CD4-positive, alpha-beta T cell treated with Interleukin-6 for 4 hours (primary cell): Measurements from ENCODE around the gene AQP12A.

Experiments used
- DNase-seq: peaks from one replicate; pipeline ENCODE4 v3.0.0-alpha.2; 2020; ENCODE audit warnings: mixed read lengths

AQP12A gene

DNA sequence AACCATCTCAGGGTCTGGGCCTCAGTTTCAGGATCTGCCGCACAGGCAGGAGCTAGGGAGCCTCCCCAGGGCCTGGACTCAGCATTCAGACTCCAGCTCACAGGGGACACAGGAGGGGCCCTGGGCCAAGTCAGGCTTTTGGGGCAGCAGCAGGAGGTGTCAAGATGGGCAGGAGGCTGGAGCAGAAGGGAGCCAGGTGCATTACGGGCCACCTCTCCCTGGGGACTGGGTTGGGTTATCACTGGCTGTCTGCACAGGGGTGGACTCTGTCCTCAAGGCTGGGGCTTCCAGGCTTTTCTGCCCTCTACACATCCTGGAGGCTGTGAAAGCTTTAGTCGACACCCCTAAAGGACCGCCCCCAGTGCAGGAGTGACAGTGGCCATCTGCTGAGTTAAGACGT lies 20.0 kb downstream of the AQP12A start:
- no peak for DNase-seq

DNA sequence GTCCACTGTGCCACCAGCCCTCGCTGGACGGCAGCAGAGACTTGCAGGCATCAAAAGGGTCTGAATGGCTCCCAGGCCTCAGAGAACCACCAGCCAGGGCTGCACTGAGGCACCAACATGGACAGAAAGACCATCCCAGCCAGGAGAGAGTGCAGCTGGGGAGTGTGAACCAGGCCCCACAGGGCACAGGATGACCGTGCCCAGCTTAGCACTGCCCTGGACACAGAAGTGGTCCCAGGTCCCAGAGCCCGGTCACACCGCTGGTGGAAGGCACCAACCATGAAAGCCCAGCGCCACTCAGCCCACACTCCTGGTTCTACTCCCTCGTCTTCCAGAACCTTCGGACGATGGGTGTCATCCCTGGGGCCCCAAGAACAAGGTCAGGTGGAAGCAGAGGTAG lies 20.5 kb downstream of the AQP12A start:
- DNase-seq = no peak

DNA sequence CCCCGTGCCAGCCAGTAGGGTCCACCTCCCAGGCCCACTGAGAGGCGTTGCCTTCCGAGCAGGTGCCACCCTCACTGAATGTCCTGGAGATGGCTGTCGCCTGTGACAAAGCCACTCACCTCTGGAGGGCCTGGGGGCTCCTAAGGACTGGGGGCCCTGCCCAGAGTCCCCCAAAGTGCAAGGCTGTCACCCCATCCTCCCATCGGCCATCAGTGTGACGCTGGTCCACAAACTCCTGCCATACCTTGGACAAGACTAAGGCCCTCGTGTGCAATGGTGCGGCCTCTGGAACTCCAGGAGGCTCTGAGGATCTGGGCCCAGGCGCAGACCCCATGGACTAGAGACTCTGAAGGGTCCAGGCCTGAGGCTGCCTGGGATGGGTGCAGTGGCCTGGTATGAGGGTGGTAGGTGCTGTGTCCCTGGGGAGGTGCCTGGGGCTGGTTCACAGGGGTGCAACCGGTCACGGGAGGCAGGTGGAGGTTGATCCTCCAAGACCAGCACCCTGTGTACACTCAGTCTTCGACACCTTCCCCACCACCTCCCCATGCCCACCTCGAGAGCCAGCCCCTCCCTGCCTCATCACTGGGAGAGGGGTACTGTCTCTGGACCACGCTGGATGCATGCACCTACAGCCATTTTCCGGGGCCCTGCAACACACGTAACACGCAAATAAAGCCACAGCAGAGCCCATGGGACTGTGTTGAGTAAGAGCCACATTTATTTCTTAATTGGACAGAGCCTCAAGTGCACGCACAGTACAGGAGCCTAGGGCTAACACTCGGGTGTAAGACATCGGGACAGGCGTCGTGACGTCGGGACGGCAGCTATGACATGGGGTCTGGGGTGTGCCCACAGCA lies 21.6 kb downstream of the AQP12A start:
- DNase-seq = no peak

DNA sequence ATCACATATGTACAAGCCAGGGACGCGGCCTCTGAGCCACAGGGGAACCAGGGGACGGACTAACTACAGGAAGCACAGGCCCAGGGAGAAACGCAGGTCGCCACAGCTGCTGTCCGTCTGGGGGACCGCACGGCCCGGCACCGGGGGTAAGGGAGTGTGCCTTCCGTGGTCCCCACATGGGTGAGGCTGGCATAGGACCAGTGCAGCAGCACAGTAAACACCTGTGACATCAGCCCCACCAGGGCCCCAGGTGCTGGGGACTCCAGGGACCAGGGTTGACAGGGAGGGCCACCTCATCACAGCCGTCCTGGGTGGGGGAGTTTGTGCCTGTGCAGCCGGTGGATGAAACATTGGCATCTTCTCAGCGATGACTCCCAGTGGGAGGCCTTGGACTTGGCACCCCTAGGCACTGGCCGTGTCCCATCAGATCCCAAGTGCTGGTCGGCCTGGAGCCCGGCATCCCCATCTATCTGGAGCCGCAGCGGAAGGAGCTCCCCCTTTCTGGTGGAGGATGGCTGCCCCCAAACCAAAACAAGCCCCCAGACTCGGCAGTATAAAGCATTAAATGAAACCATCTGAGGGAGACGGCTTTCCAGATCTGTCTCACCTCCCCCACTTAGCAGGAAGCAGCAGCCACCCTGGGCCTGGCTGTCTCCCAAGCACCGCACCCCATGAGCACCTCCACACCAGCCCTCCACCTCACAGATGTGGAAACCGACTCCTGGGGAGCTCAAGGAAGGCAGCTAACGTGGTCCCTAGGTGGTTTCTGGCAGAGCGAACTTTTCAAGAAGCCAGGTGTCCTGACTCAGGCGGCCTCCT lies 22.5 kb downstream of the AQP12A start:
- no peak for DNase-seq

DNA sequence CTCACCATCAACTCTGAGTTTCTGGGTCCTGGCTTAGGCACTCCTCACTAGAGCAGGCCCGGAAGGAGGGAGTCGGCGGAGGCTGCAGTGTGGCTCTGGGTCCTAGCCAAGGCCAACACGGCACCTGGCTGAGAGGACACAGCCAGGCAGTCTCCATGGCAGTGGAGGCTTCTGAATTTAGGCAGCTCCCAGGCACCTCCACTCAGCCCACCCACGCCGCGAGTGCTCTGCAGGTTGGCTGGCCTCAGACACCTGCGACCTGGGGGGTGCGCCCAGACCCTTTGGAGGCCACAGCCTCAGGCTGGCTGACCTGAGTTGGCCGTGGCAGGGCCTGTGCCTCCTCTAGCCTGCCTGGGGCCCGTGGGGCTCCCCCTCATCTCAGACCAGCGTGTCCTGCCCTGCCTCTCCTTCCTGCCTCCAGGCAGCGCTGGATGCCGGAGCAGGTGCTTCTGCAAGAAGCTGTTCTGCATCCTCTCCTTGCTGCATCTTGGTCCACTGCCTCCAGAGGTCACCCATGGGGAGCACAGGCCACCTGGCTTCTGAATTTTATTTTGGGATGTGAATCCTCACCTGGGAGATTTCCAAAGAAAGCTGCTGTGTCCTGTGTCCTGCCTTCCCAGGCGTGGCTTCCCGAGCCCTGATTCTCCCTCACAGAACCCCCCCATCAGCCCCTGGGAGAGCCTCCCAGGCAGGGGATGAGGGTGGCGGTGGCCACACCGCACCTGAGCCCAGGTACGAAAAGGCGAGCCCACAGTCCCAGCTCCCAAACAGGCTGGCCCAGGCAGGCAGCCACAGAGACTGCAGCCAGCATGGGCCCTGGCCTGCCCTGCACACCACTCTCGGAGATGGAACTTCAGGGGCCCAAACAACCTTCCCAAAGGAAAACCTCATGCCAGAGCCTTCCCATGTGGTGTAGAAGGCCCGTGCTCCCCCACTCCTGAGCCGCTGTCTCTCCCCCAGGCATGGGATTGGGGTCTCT lies 23.4 kb downstream of the AQP12A start:
- no peak for DNase-seq

DNA sequence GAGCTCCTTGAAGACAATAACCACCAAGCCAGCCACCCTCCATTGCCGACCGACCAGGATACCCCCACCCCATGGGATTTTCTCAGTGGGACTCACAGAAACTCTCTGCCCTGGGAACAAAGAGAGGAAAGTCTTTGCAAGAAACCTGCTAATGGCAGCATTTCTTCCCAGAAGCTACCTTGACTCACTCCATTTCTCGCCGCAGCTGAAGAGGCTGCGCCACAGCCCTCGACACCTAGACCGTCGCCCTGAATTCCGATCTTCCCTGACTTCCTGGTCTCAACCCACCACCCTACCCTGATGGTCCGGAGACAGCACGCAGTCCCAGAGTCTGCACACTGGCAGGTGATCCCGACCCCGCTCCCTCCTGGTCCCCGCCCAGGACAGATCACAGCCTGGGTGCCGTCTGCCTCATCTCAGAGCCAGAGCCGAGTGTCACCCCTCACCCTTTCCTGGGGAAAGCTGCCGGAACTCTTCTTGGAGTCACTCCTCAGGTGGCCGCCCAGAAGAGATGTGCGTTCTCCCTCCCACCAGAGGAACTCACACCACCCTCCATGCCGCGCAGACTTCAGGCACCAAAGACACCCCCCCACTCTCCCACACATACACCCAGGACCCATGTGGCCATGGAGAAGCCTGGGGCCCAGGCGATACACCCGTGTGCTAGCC lies 24.6 kb downstream of the AQP12A start:
- no peak for DNase-seq

DNA sequence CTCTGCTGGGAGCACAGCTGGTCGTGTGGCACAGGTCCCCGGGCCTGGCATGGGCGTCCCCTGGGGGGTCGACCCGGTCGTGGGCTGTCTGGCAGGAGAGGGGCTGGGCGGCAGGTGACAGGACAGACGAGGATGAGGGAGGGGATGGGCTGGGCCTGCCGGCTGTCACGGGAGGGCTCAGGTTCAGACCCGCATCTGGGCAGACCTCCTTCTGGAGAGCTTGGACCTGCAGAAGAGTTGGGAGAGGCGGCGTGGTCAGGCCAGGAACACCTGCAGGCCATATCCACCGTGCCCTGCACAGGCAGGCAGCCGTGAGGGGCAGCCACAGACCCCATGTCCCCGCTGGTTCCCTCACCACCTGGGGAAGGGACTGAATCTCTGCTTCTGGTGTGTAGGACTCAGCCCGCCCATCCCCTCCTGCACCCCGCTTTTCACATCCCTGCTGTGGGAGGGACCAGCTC lies 25.5 kb downstream of the AQP12A start:
- no peak for DNase-seq

DNA sequence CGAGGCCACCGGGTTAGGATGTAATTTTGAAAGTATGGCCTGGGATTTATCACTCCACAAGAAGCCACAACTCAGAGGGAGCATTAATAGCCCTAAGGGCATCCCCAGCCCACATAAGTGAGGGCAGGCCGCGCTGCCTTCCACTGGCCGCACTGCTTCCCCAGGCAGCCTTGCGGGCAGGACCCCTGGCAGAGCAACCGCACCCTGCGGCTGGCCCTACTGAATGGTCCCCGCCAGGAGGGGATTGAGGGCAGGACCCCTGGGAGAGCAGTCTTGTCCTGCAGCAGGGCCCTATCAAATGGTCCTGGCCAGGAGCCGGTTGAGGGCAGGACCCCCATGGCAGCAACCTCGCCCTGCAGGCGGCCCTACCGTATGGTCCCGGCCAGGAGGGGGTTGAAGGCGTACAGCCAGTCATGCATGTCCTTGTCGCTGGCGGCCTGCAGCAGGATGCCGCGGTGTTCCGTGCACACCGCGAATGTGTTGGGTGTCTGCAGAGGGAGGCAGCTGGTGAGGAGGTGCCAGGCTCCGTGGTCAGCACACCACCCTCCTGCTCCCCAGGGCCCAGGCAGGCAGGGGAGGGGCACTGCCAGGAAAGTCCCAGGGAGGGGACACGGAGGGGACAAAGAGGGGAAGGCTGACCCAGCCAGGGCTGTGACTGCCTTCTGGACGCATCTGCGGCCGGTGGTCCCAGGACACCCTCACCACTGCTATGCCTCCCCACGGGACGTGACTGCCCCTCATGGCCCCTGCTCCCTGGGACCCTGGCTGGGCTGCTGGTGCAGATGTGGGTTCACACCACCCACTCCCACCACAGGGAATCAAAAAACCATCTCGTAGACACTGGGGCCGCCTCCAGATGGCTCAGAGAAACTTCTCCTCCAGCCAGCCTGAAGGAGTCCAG lies 26.3 kb downstream of the AQP12A start:
- DNase-seq = no peak

DNA sequence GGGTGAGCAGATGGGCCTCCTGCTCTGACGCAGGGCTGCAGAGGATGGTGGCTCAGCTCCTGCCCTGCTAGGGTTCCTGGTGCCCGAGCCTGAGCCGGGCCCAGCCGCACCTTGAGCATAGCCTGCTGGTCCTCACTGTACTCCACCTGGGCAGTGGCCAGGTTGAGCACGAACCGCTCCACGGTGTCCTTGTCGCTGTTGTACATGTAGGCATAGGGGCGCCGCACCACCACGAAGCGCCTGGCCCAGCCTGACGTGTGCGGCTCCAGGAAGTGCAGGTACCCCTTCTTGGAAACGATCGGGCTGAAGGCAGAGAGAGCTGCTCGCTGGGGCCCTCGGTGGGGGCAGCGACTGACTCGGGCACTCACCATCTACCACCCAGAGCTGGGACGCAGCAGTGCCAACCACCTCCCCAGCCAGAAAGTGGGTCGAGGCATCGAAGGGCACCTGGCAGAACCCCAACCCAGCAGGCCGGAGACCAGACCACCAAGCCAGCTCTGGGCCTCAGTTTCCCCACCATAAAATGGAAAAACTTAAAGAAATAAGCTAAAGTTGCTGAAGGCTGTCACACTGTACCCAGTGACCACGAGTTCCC lies 27.3 kb downstream of the AQP12A start:
- DNase-seq = no peak

DNA sequence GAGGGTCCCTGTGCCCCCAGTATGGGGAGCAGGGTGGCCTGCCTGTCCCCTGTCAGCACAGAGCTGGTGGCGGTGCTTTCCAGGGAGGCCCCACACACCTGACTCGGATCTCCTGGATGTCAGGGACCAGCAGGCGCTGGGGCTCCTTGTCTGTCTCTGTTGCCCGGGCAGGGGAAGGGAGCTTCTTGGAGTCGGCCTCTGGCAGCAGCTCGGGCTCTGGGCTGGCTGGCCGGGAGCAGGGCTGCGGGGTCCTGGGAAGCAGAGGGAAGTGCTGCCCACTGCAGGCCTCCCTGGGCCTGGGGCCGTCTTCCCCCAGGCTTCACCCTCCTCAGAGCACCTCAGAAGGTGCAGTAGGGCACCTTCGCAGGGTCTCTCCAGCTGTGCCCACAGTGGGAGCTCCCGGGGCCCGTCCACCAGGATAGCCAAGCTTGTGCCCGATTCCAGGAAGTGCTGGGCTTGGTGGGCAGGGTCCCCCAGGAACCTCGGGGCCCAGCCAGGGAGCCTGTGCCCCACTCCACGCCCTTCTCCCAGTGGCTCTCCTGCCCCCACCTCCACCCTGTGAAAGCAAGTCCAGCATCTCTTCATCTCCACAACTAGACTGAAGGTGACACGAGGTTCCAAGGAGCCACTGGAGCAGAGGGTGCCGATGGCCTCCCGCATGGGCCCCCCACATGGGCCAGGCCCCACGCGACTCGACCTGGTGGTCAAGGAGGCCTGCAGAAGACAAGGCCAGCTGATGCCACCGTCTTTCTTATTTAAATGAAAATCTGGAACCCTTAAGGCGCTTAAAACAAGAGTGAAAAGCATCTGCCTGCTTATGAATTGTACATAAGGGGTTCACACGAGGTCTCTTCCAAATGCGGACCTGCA lies 28.2 kb downstream of the AQP12A start:
- DNase-seq = no peak

DNA sequence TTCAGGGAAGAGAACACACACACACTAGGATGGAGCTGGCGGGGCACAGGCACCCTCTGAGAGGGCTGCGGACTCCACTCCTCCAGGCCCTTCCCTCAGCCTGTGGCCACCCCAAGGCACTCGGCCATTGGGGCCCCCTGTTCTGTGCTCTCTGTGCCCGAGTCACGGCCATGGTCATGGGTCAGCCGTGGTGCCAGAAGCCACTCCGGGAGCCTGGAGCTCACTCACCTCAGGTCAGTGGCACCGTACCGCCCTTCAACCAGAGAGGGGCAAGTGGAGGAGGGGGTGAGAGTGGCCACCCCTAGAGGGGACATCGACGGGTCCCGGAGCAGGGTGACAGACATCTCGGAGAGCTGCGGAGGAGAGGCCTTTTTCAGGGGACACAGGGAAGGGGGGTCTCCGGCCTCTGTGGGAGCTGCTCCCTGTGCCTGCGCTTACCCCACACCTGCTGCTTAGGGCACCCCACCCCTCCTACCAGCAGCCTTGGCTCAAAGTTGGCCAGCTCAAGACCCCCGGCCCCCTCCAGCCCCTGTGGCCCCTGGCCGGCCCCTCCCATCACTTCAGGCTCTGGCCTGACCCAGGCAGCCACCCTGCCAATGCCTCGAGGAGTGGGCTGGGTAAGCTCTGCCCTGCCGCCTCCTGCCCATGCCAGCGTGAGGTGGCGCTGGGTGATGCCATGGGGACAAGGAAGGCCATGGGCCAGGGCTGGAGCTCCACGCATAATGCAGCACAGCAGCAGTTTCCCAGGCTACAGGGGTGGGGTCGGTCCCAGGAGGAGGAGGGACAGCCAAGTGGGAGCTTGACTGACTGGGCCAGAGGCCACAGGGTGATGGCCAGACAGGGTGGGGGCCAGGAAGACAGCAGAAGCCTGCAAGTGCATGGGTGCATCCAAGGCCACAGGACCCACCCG lies 29.3 kb downstream of the AQP12A start:
- DNase-seq = no peak

DNA sequence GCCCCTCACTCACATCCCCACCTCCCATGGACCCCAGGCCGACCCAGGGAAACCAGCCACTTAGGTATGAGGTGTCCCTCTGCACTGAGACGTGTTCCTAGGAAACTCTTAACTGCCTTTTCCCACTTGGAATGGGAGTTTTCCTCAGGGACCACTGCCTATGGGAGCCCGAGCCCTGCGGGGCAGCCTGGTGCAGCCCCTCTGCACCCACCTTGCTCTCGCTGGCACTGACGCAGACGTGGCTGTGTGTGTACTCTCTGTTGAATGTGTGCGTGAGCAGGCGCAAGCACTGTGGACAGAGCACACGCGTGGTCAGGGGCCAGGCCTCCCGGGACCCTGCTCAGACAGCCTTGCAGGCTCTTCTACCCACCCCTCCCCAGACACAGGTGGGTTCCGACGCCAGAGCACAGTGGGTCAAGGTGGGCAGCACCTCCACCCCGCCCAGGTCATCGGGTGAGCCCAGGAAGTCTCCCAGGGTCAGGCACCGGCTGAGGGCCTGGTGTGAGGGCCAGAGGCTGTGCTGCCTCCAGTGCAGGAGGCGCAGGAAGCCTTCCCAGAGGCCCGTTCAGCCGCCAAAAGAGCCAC lies 30.0 kb downstream of the AQP12A start:
- DNase-seq = no peak

DNA sequence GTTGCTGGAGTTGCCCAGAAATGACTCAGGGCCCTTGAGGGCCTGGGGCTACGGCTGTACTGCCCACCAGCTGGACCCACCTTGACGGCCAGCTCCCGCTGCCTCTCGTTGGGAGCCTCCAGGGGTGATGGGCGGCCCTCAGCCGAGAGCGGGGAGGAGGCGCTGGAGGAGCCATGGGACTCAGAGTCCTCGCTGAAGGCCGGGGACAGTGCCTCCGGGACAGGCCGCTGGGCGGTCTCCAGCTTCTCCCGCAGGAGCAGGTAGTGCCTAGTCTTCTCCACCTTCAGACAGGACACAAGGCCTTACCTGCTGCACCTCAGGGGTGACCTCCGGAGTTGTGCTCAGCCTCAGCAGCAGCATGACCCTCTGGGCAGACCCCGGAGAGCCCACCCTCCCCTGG lies 30.7 kb downstream of the AQP12A start:
- DNase-seq = no peak

DNA sequence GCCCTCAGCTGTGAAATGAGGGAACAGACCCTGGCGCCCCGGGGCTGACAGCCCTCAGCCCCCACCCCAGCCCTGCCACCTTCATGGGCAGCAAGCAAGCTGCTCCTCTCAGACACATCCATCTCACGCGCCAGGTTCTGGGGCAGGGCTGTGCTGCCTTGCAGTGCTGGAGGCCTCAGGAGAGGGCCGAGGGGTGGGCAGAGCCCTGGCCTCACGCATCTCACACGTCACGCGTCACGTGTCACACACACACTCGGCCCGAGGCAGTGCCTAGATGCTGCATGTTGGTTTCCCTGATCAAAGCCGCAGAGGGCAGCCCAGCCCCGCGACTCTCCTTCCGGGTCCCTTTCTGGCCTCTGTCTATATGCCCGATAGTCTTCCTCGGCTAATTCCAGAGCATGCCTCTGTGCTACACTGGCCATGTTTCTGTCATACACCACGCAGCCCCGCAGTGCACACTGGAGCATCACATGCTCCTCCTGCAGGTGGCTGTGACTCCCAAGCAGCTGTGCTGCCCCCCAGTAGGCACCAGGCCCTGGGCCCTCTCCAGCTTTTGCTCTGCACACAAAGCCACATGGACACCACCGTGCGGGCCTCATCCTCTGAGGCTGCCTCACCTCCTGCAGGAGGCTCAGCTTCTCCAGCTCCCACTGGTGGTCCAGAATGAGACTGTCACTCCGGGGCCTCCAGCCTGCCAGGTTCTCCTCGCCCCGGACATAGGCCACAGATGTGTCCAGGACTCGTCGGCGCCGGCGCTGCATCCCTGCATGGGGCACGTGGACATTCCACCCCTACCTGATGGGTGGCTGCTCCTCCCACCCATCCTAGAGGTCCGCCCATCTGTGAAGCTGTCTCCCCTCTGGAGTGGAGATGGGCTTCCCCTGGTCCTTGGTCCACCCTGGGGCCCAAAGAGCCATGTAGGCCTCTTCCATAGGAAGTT lies 31.4 kb downstream of the AQP12A start:
- no peak for DNase-seq

DNA sequence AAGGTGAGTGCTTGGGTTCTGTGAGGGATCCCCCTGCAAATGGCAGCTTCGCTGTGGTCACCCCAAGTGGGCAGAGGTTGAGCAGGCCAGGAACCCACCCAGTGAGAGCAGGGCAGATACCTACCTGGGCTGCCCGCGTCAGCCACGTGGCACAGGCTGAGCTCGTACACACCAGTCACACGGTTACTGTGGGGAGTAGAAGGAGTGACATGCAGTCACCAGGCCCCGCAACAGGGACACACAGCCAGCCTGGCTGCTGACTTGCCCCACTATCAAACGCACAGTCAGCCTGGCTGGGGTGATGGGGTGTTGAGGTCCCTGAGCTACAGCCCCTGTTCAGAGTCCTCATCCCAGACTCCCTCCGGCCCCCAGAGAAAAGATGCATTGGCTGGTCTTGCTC lies 32.2 kb downstream of the AQP12A start:
- DNase-seq = no peak

DNA sequence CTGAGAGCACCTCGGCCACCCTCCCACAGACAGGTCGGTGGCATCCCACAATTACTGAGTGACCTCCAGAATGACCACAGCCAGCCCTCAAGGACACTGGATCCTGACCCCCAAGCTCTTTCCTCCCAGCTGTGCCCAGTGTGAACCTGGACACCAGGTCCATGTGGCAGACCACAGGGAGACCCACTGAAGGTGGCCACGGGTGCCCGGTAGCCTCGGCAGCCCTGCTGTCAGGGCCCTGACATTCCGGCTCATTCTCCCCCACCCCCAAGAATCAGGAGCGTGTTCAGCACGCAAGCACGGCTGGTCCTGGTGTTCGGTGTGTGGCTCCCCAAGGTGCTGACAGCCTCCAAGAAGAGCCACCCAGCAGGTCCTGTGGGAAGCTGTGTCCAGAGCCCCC lies 32.8 kb downstream of the AQP12A start:
- DNase-seq = no peak

DNA sequence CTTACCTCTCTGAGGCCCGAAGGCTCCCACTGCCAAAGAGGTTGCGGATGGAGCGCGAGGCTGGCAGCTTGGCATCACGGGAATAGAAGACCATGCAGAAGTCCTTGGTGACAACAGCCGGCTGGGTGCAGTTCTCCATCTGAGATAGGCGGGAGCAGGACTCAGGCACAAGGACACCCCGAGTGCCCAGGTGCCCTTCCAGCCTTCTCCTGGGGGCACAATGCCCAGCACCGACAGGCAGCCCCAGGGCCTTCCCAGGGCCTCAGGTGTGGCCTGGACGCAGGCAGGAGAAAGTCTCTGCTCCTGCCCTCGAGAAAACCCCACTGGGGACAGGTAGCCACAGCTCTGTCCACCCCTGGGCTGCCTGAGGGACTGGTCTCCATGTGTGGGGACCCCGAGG lies 33.6 kb downstream of the AQP12A start:
- DNase-seq = no peak
